Spleen (tissue), 7 donors: ENCODE measurements around the gene CFAP74.

Experiments used
- CTCF ChIP-seq, 11 experiments: fragments of 200-600 bp in 7 of 11; fragments of 450-650 bp in 4 of 11; sonication (generic) in 4 of 11; IDR thresholded peaks in 8 of 11; conservative IDR thresholded peaks in 3 of 11; 1 replicate in 7 of 11; 2 replicates in 4 of 11; pipeline versions ENCODE4 v1.4.0 to v1.8.0; 2016 to 2021; ENCODE audit warnings: antibody characterized with exemption in 11 of 11, inconsistent platforms in 4 of 11, mild to moderate bottlenecking in 1 of 11
- POLR2A ChIP-seq, 3 donors: fragments of 450-650 bp; IDR thresholded peaks; one replicate each; pipeline ENCODE4 v1.5.1; 2017; ENCODE audit warnings: antibody characterized with exemption in 3 of 3, mild to moderate bottlenecking in 1 of 3
- POLR2AphosphoS5 ChIP-seq, 3 donors: sonication (generic); formaldehyde crosslinking; IDR thresholded peaks; one replicate each; pipeline ENCODE4 v1.5.1; 2017; ENCODE audit warnings: antibody characterized with exemption in 3 of 3
- donor health status: DM: no; HTN: no; CAD: no; lungs with moderate emphysema.
- donor health status: DM: no; HTN: no; CAD: no.
- donor health status: DM: no; HTN: no; CAD: no.

GRCh38 chr1:1880617-1881312 lies 122.8 kb downstream of the CFAP74 start:
- no peak for TF ChIP-seq CTCF (IDR thresholded peaks at IDR 0.05 in 8 of 11, conservative IDR thresholded peaks at IDR 0.05 in 3 of 11)
- TF ChIP-seq POLR2A (IDR thresholded peaks at IDR 0.05): no peak
- no peak for TF ChIP-seq POLR2AphosphoS5 (IDR thresholded peaks at IDR 0.05)
